Erythroblast (primary cell): ENCODE data around the gene TTLL7.

Source experiments
- GATA1 ChIP-seq: IDR thresholded peaks from 2 replicates; pipeline ENCODE4 v1.6.1; 2011; ENCODE audit warnings: low read depth, mild to moderate bottlenecking, control low read depth, low read length, moderate library complexity
- POLR2A ChIP-seq: IDR thresholded peaks from 2 replicates; pipeline ENCODE4 v1.6.1; 2011; ENCODE audit warnings: mild to moderate bottlenecking, low read length

GRCh38 chr1:83889707-83890106 is 109.2 kb downstream of the TTLL7 start:
- TF ChIP-seq POLR2A (no peak), GATA1 (no peak)
